ENCODE results near the gene RFX7. TPM values are rescaled to one million over a fixed set of nuclear protein-coding genes. Genes with fewer than 3 reads are reported as not detected.

RFX7 gene
- total and polyA plus RNA-seq, 2 donors (not counting 1 experiment from before 2014, with no cell fraction given): 6.6 to 44.8 TPM

- no peaks in the 10 kb centered on the region for H3K27me3 Mint-ChIP-seq
- no peaks in the 10 kb centered on the region for H3K36me3 ChIP-seq (replicated peaks in 1 of 2; ENCODE audit: control extremely low read depth in 1 of 2, control insufficient read depth in 1 of 2, extremely low read depth in 1 of 2, insufficient read depth in 2 of 2, low read length in 1 of 2)
- peaks cover 48% of the 10 kb centered on the region for H4K20me1 ChIP-seq (ENCODE audit: control insufficient read depth, insufficient read depth, low read length, poor library complexity, severe bottlenecking)
- peaks cover 0 to 1% (median 0%) of the 10 kb centered on the region in 3 donors for H3K9me3 ChIP-seq (ENCODE audit: control extremely low read depth in 1 of 3, control insufficient read depth in 2 of 3, insufficient read depth in 1 of 3, low read length in 2 of 3)
- no peak for ATAC-seq (ENCODE audit: low read depth)
- no peak overlapping the region for H3K9ac ChIP-seq (ENCODE audit: low read length)
- no peak overlapping the region for H3K27ac Mint-ChIP-seq
- no peak for DNase-seq
- intact Hi-C loops (cut with micrococcal nuclease): no loop called here
- H3K9me3 Mint-ChIP-seq (ENCODE audit: insufficient read depth): no peaks in the 10 kb centered on the region
- ChIA-PET CTCF (no interaction called here), POLR2A (no interaction called here)
- H3K27me3 ChIP-seq (replicated peaks in 1 of 4; ENCODE audit: control extremely low read depth in 1 of 4, control insufficient read depth in 3 of 4, insufficient read depth in 4 of 4, low read length in 3 of 4): no peaks in the 10 kb centered on the region
- no peak overlapping the region for H3K27ac ChIP-seq (ENCODE audit: low read length in 2 of 2)
- no peak overlapping the region for H3K4me3 Mint-ChIP-seq
- H3K79me2 ChIP-seq (ENCODE audit: control insufficient read depth, insufficient read depth, low read length): peaks cover 62% of the 10 kb centered on the region
- H2AFZ ChIP-seq (ENCODE audit: insufficient read depth, low read depth, low read length, poor library complexity, severe bottlenecking): no peak overlapping the region
- TF ChIP-seq EZH2 (IDR thresholded peaks at IDR 0.05; ENCODE audit: borderline replicate concordance, insufficient read depth, low read depth, low read length, poor library complexity, severe bottlenecking) (no peak), CTCF (IDR thresholded peaks at IDR 0.05) (no peak)
- H3K4me3 ChIP-seq (ENCODE audit: control extremely low read depth in 1 of 5, extremely low read depth in 1 of 5, insufficient read depth in 1 of 5, low read depth in 2 of 5, low read length in 4 of 5): no peak overlapping the region
- peaks cover 5 to 13% of the 10 kb centered on the region in 2 donors for H3K4me1 ChIP-seq (ENCODE audit: control insufficient read depth in 2 of 2, insufficient read depth in 2 of 2, low read length in 2 of 2)
- H3K4me1 Mint-ChIP-seq: peaks cover 34% of the 10 kb centered on the region
- no peak overlapping the region for H3K4me2 ChIP-seq (replicated peaks; ENCODE audit: low read depth, low read length, poor library complexity, severe bottlenecking)
- WGBS (ENCODE audit: insufficient coverage): 100% methylated on average over 1 of the region's 3 CpGs
Observed at GRCh38 chr15:56184516-56184915, 59.2 kb downstream of the RFX7 start.

GRCh38 chr15:56180851-56181250, 62.8 kb downstream of the RFX7 start:
- intact Hi-C loops (cut with micrococcal nuclease): no loop called here
- Histone ChIP-seq H2AFZ (ENCODE audit: insufficient read depth, low read depth, low read length, poor library complexity, severe bottlenecking) (no peak overlapping the region), H4K20me1 (ENCODE audit: control insufficient read depth, insufficient read depth, low read length, poor library complexity, severe bottlenecking) (peaks cover 17% of the 10 kb centered on the region), H3K4me2 (replicated peaks; ENCODE audit: low read depth, low read length, poor library complexity, severe bottlenecking) (no peak overlapping the region), H3K4me1 (ENCODE audit: control insufficient read depth in 2 of 2, insufficient read depth in 2 of 2, low read length in 2 of 2) (peaks cover 0 to under 1% of the 10 kb centered on the region in 2 donors), H3K27ac (ENCODE audit: low read length in 2 of 2) (no peak overlapping the region), H3K79me2 (ENCODE audit: control insufficient read depth, insufficient read depth, low read length) (peaks cover 33% of the 10 kb centered on the region), H3K27me3 (replicated peaks in 1 of 4; ENCODE audit: control extremely low read depth in 1 of 4, control insufficient read depth in 3 of 4, insufficient read depth in 4 of 4, low read length in 3 of 4) (no peaks in the 10 kb centered on the region), H3K36me3 (replicated peaks in 1 of 2; ENCODE audit: control extremely low read depth in 1 of 2, control insufficient read depth in 1 of 2, extremely low read depth in 1 of 2, insufficient read depth in 2 of 2, low read length in 1 of 2) (no peaks in the 10 kb centered on the region), H3K9ac (ENCODE audit: low read length) (no peak overlapping the region), H3K4me3 (ENCODE audit: control extremely low read depth in 1 of 5, extremely low read depth in 1 of 5, insufficient read depth in 1 of 5, low read depth in 2 of 5, low read length in 4 of 5) (no peak overlapping the region), H3K9me3 (ENCODE audit: control extremely low read depth in 1 of 3, control insufficient read depth in 2 of 3, insufficient read depth in 1 of 3, low read length in 2 of 3) (peaks cover 0 to 1% (median 0%) of the 10 kb centered on the region in 3 donors)
- no peak for ATAC-seq (ENCODE audit: low read depth)
- POLR2A ChIA-PET: no interaction called here
- DNase-seq: no peak
- CTCF ChIA-PET: no interaction called here
- Mint-ChIP-seq H3K27ac (no peak overlapping the region), H3K4me1 (peaks cover 26% of the 10 kb centered on the region), H3K4me3 (no peak overlapping the region), H3K27me3 (no peaks in the 10 kb centered on the region), H3K9me3 (ENCODE audit: insufficient read depth) (no peaks in the 10 kb centered on the region)
- WGBS (ENCODE audit: insufficient coverage): 97% methylated on average over 3 of the region's 4 CpGs
- TF ChIP-seq CTCF (IDR thresholded peaks at IDR 0.05) (no peak), EZH2 (IDR thresholded peaks at IDR 0.05; ENCODE audit: borderline replicate concordance, insufficient read depth, low read depth, low read length, poor library complexity, severe bottlenecking) (no peak)
